CD4-positive, alpha-beta T cell treated with Interleukin-17A for 1 hour (primary cell): ENCODE results near the gene BRME1.
A peak's percentile ranks its signal among the peaks of the same experiment; 100 is the strongest.
"Not testable (repeated sequence)": the region's sequence is repeated elsewhere in the genome, so short reads cannot be mapped to it uniquely, and the experiment has no call there.

Source experiments
- DNase-seq: peaks from one replicate; pipeline ENCODE4 v3.0.0-alpha.2; 2020

Gene BRME1

GRCh38 chr19:13926010-13926409 lies 20.1 kb upstream of the BRME1 start:
- no peak for DNase-seq

- DNase-seq = no peak
Measured at GRCh38 chr19:13923194-13923987, 17.5 kb upstream of the BRME1 start.

- DNase-seq = not testable (repeated sequence)
Measured at GRCh38 chr19:13922118-13922517, 16.2 kb upstream of the BRME1 start.

- DNase-seq = peak; percentile 46
Measured at GRCh38 chr19:13920940-13921747, 15.2 kb upstream of the BRME1 start.

- no peak for DNase-seq
Measured at GRCh38 chr19:13920524-13920923, 14.6 kb upstream of the BRME1 start.

GRCh38 chr19:13918726-13919411 lies 13.0 kb upstream of the BRME1 start:
- no peak for DNase-seq

GRCh38 chr19:13917888-13918406 lies 12.0 kb upstream of the BRME1 start:
- no peak for DNase-seq

- no peak for DNase-seq
Measured at GRCh38 chr19:13914777-13915176, 8.9 kb upstream of the BRME1 start.

GRCh38 chr19:13913352-13913751 lies 7.4 kb upstream of the BRME1 start:
- DNase-seq = no peak

GRCh38 chr19:13909430-13909829 lies 3.5 kb upstream of the BRME1 start:
- DNase-seq = no peak

GRCh38 chr19:13908674-13909073 lies 2.8 kb upstream of the BRME1 start:
- DNase-seq = no peak

GRCh38 chr19:13906910-13907309 lies 993 bp upstream of the BRME1 start:
- no peak for DNase-seq

- DNase-seq = peak; percentile 45
Measured at GRCh38 chr19:13906521-13906904, 596 bp upstream of the BRME1 start.

GRCh38 chr19:13902993-13903555 lies 2.8 kb downstream of the BRME1 start:
- DNase-seq = peak; percentile 57

- no peak for DNase-seq
Measured at GRCh38 chr19:13899912-13900584, 5.9 kb downstream of the BRME1 start.

GRCh38 chr19:13899393-13899792 lies 6.5 kb downstream of the BRME1 start:
- DNase-seq = no peak

- DNase-seq = no peak
Measured at GRCh38 chr19:13896227-13896626, 9.7 kb downstream of the BRME1 start.

GRCh38 chr19:13894552-13894951 lies 11.4 kb downstream of the BRME1 start:
- no peak for DNase-seq

- DNase-seq = no peak
Measured at GRCh38 chr19:13892870-13893269, 13.0 kb downstream of the BRME1 start.

GRCh38 chr19:13890136-13890535 lies 15.8 kb downstream of the BRME1 start:
- DNase-seq = no peak

- no peak for DNase-seq
Measured at GRCh38 chr19:13888281-13888680, 17.6 kb downstream of the BRME1 start.

GRCh38 chr19:13887517-13887916 lies 18.4 kb downstream of the BRME1 start:
- DNase-seq = peak; percentile 10
